Naive thymus-derived CD4-positive, alpha-beta T cell (primary cell): ENCODE results near the gene HCST. TPM values are rescaled to one million over a fixed set of nuclear protein-coding genes. Genes with fewer than 3 reads are reported as not detected.

Experiments
- polyA plus RNA-seq, 2 donors: library from polyadenylated mRNA; unstranded; fragments of 300-500 nt; fragmentation: Illumina TruSeq; gene quantifications; one replicate each; pipeline ENCODE4 v1.2.3, GENCODE V29; 2021
- total RNA-seq, 6 experiments: library from RNA in 5 of 6; stranded (reverse) in 5 of 6; gene quantifications; 1 replicate in 5 of 6; 2 replicates in 1 of 6; pipeline ENCODE4 v1.2.3 and lab custom pipeline; 2021 to 2026

Gene HCST
- total and polyA plus RNA-seq, 7 experiments from 2014 or later = 57.4 to 895 (median 117) TPM

Other genes starting within 250 kb of the HCST start
- 1 to 10 TPM in 1 of 5 experiments, under 1 TPM in 1, not detected in 3; 0.41 to 1.3 TPM for gene UPK1A, start 236.0 kb upstream of the HCST start, total RNA-seq
- not detected for gene UPK1A, start 236.0 kb upstream of the HCST start, polyA plus RNA-seq
- gene ZBTB32, start 198.0 kb upstream of the HCST start, total RNA-seq = 10 to 100 TPM in 1 of 5 experiments, 1 to 10 TPM in 1, under 1 TPM in 2, not detected in 1; 0.35 to 41.6 (median 1.0) TPM
- not detected for gene ZBTB32, start 198.0 kb upstream of the HCST start, polyA plus RNA-seq
- 10 to 100 TPM; 64.2 to 79.8 (median 77.3) TPM for gene KMT2B, start 184.5 kb upstream of the HCST start, total RNA-seq
- gene KMT2B, start 184.5 kb upstream of the HCST start, polyA plus RNA-seq = 1 to 10 TPM in 1 of 2 donors, under 1 TPM in 1; 0.60 to 3.2 TPM
- 100 to 1,000 TPM in 2 of 5 experiments, 10 to 100 TPM in 3; 61.4 to 113 (median 62.8) TPM for gene IGFLR1, start 160.1 kb upstream of the HCST start, total RNA-seq
- gene IGFLR1, start 160.1 kb upstream of the HCST start, polyA plus RNA-seq = 100 to 1,000 TPM in 1 of 2 donors, 10 to 100 TPM in 1; 99.5 to 107 TPM
- gene U2AF1L4, start 157.1 kb upstream of the HCST start, total RNA-seq = 10 to 100 TPM; 33.7 to 86.8 (median 68.6) TPM
- 10 to 100 TPM; 75.7 to 89.7 TPM for gene U2AF1L4, start 157.1 kb upstream of the HCST start, polyA plus RNA-seq
- gene PSENEN, start 156.9 kb upstream of the HCST start, total RNA-seq = 10 to 100 TPM; 20.4 to 50.9 (median 26.3) TPM
- gene PSENEN, start 156.9 kb upstream of the HCST start, polyA plus RNA-seq = 10 to 100 TPM; 49.0 to 79.1 TPM
- 10 to 100 TPM in 4 of 5 experiments, 1 to 10 TPM in 1; 7.9 to 33.1 (median 18.9) TPM for gene LIN37, start 154.0 kb upstream of the HCST start, total RNA-seq
- gene LIN37, start 154.0 kb upstream of the HCST start, polyA plus RNA-seq = 10 to 100 TPM in 1 of 2 donors, 1 to 10 TPM in 1; 6.7 to 20.6 TPM
- under 1 TPM in 1 of 5 experiments, not detected in 4; 0.22 TPM for gene HSPB6, start 145.5 kb upstream of the HCST start, total RNA-seq
- gene HSPB6, start 145.5 kb upstream of the HCST start, polyA plus RNA-seq = not detected
- 10 to 100 TPM; 34.0 to 47.3 (median 39.7) TPM for gene PROSER3, start 144.4 kb upstream of the HCST start, total RNA-seq
- gene PROSER3, start 144.4 kb upstream of the HCST start, polyA plus RNA-seq = 1 to 10 TPM; 5.4 to 6.8 TPM
- 10 to 100 TPM; 15.3 to 55.5 (median 23.4) TPM for gene ARHGAP33, start 127.0 kb upstream of the HCST start, total RNA-seq
- 1 to 10 TPM in 1 of 2 donors, under 1 TPM in 1; 0.09 to 1.0 TPM for gene ARHGAP33, start 127.0 kb upstream of the HCST start, polyA plus RNA-seq
- not detected for gene PRODH2, start 89.7 kb upstream of the HCST start, total RNA-seq
- gene PRODH2, start 89.7 kb upstream of the HCST start, polyA plus RNA-seq = not detected
- under 1 TPM in 2 of 5 experiments, not detected in 3; 0.30 to 0.51 TPM for gene NPHS1, start 50.0 kb upstream of the HCST start, total RNA-seq
- not detected for gene NPHS1, start 50.0 kb upstream of the HCST start, polyA plus RNA-seq
- gene KIRREL2, start 45.6 kb upstream of the HCST start, total RNA-seq = 1 to 10 TPM in 1 of 5 experiments, under 1 TPM in 2, not detected in 2; 0.16 to 1.3 (median 0.29) TPM
- gene KIRREL2, start 45.6 kb upstream of the HCST start, polyA plus RNA-seq = not detected
- gene APLP1, start 34.0 kb upstream of the HCST start, total RNA-seq = 1 to 10 TPM in 1 of 5 experiments, not detected in 4; 2.4 TPM
- gene APLP1, start 34.0 kb upstream of the HCST start, polyA plus RNA-seq = not detected
- gene NFKBID, start 2.0 kb upstream of the HCST start, total RNA-seq = 100 to 1,000 TPM in 1 of 5 experiments, 10 to 100 TPM in 4; 47.8 to 116 (median 57.0) TPM
- gene NFKBID, start 2.0 kb upstream of the HCST start, polyA plus RNA-seq = 1 to 10 TPM; 2.4 to 6.5 TPM
- 100 to 1,000 TPM in 1 of 5 experiments, 10 to 100 TPM in 3, not detected in 1; 15.1 to 428 (median 35.6) TPM for gene TYROBP, start 5.8 kb downstream of the HCST start, total RNA-seq
- gene TYROBP, start 5.8 kb downstream of the HCST start, polyA plus RNA-seq = 1 to 10 TPM; 2.3 to 3.7 TPM
- gene LRFN3, start 33.8 kb downstream of the HCST start, total RNA-seq = 10 to 100 TPM in 3 of 5 experiments, 1 to 10 TPM in 2; 5.7 to 14.9 (median 11.6) TPM
- gene LRFN3, start 33.8 kb downstream of the HCST start, polyA plus RNA-seq = 1 to 10 TPM; 1.2 to 2.4 TPM
- gene SDHAF1, start 92.7 kb downstream of the HCST start, total RNA-seq = 10 to 100 TPM in 3 of 5 experiments, 1 to 10 TPM in 2; 7.8 to 26.1 (median 17.8) TPM
- 10 to 100 TPM; 29.9 to 58.1 TPM for gene SDHAF1, start 92.7 kb downstream of the HCST start, polyA plus RNA-seq
- 1 to 10 TPM; 1.7 to 5.4 (median 3.8) TPM for gene SYNE4, start 106.3 kb downstream of the HCST start, total RNA-seq
- under 1 TPM in 1 of 2 donors, not detected in 1; 0.14 TPM for gene SYNE4, start 106.3 kb downstream of the HCST start, polyA plus RNA-seq
- 10 to 100 TPM; 32.6 to 60.6 (median 49.3) TPM for gene ALKBH6, start 111.7 kb downstream of the HCST start, total RNA-seq
- 10 to 100 TPM; 19.1 to 34.1 TPM for gene ALKBH6, start 111.7 kb downstream of the HCST start, polyA plus RNA-seq
- gene CLIP3, start 130.3 kb downstream of the HCST start, total RNA-seq = 1 to 10 TPM; 1.1 to 4.0 (median 3.0) TPM
- gene CLIP3, start 130.3 kb downstream of the HCST start, polyA plus RNA-seq = 1 to 10 TPM; 3.1 to 5.2 TPM
- 1 to 10 TPM; 2.2 to 6.6 (median 6.1) TPM for gene THAP8, start 151.8 kb downstream of the HCST start, total RNA-seq
- gene THAP8, start 151.8 kb downstream of the HCST start, polyA plus RNA-seq = 1 to 10 TPM; 4.5 to 5.4 TPM
- gene WDR62, start 152.4 kb downstream of the HCST start, total RNA-seq = 10 to 100 TPM in 1 of 5 experiments, 1 to 10 TPM in 4; 1.5 to 22.4 (median 2.9) TPM
- under 1 TPM; 0.07 to 0.33 TPM for gene WDR62, start 152.4 kb downstream of the HCST start, polyA plus RNA-seq
- gene OVOL3, start 208.6 kb downstream of the HCST start, total RNA-seq = not detected
- not detected for gene OVOL3, start 208.6 kb downstream of the HCST start, polyA plus RNA-seq
- gene POLR2I, start 212.3 kb downstream of the HCST start, total RNA-seq = 10 to 100 TPM; 20.9 to 56.7 (median 44.7) TPM
- 100 to 1,000 TPM; 153 to 166 TPM for gene POLR2I, start 212.3 kb downstream of the HCST start, polyA plus RNA-seq
- 100 to 1,000 TPM in 4 of 5 experiments, 10 to 100 TPM in 1; 72.8 to 174 (median 119) TPM for gene TBCB, start 212.9 kb downstream of the HCST start, total RNA-seq
- gene TBCB, start 212.9 kb downstream of the HCST start, polyA plus RNA-seq = 100 to 1,000 TPM; 153 to 173 TPM
- gene CAPNS1, start 237.5 kb downstream of the HCST start, total RNA-seq = 100 to 1,000 TPM; 197 to 473 (median 207) TPM
- gene CAPNS1, start 237.5 kb downstream of the HCST start, polyA plus RNA-seq = 10 to 100 TPM; 65.0 to 72.6 TPM
- not detected for gene COX7A1, start 249.9 kb downstream of the HCST start, total RNA-seq
- gene COX7A1, start 249.9 kb downstream of the HCST start, polyA plus RNA-seq = not detected